Measurements from ENCODE around the gene KCNH6. TPM values are rescaled to one million over a fixed set of nuclear protein-coding genes. Genes with fewer than 3 reads are reported as not detected.

KCNH6 gene
- total and polyA plus RNA-seq, 9 of the 15 experiments (the other 6 are each of a cell fraction or from before 2014, with no cell fraction given): not detected

- TF ChIP-seq, protein P1, sequence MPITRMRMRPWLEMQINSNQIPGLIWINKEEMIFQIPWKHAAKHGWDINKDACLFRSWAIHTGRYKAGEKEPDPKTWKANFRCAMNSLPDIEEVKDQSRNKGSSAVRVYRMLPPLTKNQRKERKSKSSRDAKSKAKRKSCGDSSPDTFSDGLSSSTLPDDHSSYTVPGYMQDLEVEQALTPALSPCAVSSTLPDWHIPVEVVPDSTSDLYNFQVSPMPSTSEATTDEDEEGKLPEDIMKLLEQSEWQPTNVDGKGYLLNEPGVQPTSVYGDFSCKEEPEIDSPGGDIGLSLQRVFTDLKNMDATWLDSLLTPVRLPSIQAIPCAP (CRISPR knock-in tag; IDR thresholded peaks at IDR 0.05; ENCODE audit: borderline replicate concordance): no peak
- TF ChIP-seq ZFPM2 (CRISPR knock-in tag; IDR thresholded peaks at IDR 0.05) (no peak), CLOCK (CRISPR knock-in tag; IDR thresholded peaks at IDR 0.05; ENCODE audit: borderline replicate concordance) (no peak), BACH1 (tag; IDR thresholded peaks at IDR 0.05) (no peak), KDM1A (IDR thresholded peaks at IDR 0.05) (no peak), CCNT2 (IDR thresholded peaks at IDR 0.05; ENCODE audit: borderline replicate concordance, extremely low read depth, insufficient read length, low read depth, low read length) (peak; percentile 52), RFX1 (IDR thresholded peaks at IDR 0.05) (no peak; the same call in 1 of the 2 replicates), CREBBP (IDR thresholded peaks at IDR 0.05; ENCODE audit: low read depth, low read length) (no peak), LEF1 (IDR thresholded peaks at IDR 0.05) (no peak), U2AF2 (optimal IDR thresholded peaks at IDR 0.05; ENCODE audit: low read depth, low read length) (no peak), ELF2 (CRISPR knock-in tag; IDR thresholded peaks at IDR 0.05) (peak; percentile 85), SLC30A9 (CRISPR knock-in tag; IDR thresholded peaks at IDR 0.05) (no peak), PATZ1 (CRISPR knock-in tag; IDR thresholded peaks at IDR 0.05; ENCODE audit: borderline replicate concordance) (no peak), ZNF717 (CRISPR knock-in tag; IDR thresholded peaks at IDR 0.05) (no peak), HIVEP1 (CRISPR knock-in tag; IDR thresholded peaks at IDR 0.05) (no peak)
- TF ChIP-seq, protein P2, sequence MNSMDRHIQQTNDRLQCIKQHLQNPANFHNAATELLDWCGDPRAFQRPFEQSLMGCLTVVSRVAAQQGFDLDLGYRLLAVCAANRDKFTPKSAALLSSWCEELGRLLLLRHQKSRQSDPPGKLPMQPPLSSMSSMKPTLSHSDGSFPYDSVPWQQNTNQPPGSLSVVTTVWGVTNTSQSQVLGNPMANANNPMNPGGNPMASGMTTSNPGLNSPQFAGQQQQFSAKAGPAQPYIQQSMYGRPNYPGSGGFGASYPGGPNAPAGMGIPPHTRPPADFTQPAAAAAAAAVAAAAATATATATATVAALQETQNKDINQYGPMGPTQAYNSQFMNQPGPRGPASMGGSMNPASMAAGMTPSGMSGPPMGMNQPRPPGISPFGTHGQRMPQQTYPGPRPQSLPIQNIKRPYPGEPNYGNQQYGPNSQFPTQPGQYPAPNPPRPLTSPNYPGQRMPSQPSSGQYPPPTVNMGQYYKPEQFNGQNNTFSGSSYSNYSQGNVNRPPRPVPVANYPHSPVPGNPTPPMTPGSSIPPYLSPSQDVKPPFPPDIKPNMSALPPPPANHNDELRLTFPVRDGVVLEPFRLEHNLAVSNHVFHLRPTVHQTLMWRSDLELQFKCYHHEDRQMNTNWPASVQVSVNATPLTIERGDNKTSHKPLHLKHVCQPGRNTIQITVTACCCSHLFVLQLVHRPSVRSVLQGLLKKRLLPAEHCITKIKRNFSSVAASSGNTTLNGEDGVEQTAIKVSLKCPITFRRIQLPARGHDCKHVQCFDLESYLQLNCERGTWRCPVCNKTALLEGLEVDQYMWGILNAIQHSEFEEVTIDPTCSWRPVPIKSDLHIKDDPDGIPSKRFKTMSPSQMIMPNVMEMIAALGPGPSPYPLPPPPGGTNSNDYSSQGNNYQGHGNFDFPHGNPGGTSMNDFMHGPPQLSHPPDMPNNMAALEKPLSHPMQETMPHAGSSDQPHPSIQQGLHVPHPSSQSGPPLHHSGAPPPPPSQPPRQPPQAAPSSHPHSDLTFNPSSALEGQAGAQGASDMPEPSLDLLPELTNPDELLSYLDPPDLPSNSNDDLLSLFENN (IDR thresholded peaks at IDR 0.05; ENCODE audit: low read depth in 2 of 2, low read length in 2 of 2): no peak
These were observed 27.0 kb downstream of the KCNH6 start, which contains the start of gene DCAF7 (continued) for GRCh38 chr17:63549946-63550816.
